ENCODE results near the gene PLEKHA4.
"Not testable (repeated sequence)": the region's sequence is repeated elsewhere in the genome, so short reads cannot be mapped to it uniquely, and the experiment has no call there.

The PLEKHA4 gene

DNA sequence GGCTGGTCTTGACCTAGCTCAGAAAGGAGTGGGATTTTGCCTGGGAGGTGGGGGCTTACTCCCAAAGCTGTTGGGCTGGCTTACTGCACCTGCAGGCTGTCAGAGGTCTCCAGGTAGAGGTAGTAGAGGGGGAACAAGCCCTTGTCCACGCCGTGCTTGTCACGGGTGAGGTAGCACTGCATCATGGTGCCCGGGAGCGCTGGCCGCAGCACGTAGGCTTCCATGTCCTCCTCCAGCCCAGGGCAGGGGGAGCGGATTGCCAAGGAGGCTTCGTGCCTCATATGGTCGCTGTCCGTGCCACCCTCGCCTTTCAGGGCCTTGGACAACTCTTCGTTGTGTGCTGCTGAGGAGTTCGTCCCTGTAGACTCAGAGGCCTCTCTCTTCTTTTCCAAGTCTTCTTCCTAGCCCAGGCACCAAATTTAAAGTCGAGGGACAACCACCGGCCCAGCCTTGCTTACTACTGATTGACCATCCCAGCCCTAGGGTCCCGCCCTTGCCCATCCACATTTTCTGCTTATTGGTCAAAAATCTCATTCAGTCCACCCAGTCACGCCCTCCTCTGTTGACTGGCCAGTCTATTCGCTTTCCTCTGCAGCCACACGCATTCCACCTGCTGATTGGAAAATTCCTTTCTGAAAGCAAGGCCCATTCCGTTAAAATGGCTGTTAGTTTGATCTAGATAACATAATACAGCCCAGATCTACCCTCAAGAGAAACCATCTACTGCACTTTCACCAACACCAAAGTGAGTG lies 19.6 kb upstream of the PLEKHA4 start:
- DNase-seq, result no peak

- no peak for DNase-seq
Measured at GRCh38 chr19:48883726-48884125, 15.3 kb upstream of the PLEKHA4 start.

GRCh38 chr19:48881741-48882657 lies 13.6 kb upstream of the PLEKHA4 start:
- no peak for DNase-seq

- DNase-seq, result not testable (repeated sequence)
Measured at GRCh38 chr19:48879696-48880095, 11.3 kb upstream of the PLEKHA4 start.

- DNase-seq, result no peak
Measured at GRCh38 chr19:48879025-48879637, 10.7 kb upstream of the PLEKHA4 start.

DNA sequence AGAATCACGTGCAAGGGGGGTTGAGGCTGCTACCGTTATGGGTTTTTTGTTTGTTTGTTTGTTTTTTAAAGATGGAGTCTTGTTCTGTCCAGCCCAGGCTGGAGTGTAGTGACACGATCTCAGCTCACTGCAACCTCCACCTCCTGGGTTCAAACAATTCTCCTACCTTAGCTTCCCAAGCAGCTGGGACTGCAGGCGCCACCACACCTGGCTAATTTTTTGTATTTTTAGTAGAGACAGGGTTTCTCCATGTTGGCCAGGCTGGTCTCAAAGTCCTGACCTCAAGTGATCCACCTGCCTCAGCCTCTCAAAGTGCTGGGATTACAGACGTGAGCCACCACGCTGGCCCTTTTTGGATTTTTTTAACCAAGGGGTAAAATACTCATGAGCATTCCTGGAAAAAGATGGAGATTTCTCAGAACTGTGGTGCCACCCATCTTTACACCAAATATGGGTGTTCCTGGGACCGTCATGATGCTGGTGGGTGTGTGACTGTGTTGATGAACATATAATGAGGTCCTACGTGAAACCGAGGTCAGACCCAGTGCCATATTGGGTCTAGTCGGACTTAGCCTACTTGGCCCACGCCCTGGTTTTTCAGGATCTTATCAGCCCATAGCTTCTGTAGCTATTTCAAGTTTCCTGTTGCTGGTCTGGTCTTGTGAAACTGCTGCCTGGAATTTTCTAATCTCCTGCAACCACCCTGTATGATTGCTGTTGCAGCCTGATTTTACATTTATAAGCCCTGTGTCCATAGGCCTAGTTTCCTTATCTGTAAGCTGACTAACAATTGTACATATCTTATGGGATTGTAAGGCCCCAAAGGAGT lies 10.0 kb upstream of the PLEKHA4 start:
- no peak for DNase-seq

DNA sequence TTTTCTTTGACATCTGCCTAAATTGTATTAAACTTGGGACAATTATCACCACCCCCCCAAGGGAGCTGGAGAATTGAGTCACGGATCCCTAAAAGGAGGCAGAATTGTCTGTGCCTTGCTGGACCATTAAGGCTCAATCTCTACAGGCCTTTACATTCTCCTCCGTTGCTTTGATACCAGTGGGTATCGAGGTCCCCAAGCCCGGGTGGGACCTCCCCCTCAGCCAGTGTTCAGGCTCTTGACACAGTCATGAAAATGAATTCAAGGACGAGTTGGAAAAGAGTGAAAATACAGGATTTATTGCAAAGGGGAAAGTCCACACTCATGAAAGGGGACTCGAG lies 9.4 kb upstream of the PLEKHA4 start:
- DNase-seq, result no peak

DNA sequence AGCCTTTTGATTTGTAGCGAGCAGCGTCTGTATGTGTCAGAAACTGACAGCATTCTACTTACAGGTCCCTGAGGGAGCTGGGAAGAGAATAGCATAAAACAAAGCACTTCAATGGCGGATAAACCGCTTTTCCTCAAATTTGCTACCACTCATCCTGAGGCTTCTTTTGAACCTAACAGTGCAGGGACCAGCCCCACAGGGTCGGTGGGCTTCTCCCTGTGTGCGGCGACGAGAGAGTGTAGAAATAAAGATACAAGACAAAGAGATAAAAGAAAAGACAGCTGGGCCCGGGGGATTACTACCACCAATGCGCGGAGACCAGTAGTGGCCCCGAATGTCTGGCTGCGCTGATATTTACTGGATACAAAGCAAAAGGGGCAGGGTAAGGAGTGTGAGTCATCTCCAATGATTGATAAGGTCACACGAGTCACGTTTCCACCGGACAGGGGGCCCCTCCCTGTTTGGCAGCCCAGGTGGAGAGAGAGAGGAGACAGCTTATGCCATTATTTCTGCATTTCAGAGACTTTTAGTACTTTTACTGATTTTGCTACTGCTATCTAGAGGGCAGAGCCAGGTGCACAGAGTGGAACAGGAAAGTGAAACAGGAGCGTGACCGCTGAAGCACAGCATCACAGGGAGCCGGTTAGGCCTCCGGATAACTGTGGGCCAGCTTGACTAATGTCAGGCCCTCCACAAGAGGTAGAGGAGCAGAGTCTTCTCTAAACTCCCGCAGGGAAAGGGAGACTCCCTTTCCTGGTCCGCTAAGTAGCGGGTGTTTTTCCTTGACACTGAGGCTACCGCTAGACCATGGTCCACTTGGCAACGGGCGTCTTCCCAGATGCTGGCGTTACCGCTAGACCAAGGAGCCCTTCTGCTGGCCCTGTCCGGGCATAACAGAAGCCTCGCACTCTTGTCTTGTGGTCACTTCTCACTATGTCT lies 7.9 kb upstream of the PLEKHA4 start:
- not testable (repeated sequence) for DNase-seq

DNA sequence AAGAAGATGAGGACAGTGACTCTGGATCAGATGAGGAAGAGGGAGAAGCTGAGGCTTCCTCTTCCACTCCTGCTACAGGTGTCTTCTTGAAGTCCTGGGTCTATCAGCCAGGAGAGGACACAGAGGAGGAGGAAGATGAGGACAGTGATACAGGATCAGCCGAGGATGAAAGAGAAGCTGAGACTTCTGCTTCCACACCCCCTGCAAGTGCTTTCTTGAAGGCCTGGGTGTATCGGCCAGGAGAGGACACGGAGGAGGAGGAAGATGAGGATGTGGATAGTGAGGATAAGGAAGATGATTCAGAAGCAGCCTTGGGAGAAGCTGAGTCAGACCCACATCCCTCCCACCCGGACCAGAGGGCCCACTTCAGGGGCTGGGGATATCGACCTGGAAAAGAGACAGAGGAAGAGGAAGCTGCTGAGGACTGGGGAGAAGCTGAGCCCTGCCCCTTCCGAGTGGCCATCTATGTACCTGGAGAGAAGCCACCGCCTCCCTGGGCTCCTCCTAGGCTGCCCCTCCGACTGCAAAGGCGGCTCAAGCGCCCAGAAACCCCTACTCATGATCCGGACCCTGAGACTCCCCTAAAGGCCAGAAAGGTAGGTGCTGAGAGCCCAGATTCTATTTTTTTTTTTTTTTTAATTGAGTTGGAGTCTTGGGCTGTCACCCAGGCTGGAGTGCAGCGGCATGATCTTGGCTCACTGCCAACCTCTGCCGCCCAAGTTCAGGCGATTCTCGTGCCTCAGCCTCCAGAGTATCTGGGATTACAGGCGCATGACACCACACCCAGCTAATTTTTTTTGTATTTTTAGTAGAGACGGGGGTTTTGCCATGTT lies 6.1 kb upstream of the PLEKHA4 start:
- DNase-seq, result no peak

DNA sequence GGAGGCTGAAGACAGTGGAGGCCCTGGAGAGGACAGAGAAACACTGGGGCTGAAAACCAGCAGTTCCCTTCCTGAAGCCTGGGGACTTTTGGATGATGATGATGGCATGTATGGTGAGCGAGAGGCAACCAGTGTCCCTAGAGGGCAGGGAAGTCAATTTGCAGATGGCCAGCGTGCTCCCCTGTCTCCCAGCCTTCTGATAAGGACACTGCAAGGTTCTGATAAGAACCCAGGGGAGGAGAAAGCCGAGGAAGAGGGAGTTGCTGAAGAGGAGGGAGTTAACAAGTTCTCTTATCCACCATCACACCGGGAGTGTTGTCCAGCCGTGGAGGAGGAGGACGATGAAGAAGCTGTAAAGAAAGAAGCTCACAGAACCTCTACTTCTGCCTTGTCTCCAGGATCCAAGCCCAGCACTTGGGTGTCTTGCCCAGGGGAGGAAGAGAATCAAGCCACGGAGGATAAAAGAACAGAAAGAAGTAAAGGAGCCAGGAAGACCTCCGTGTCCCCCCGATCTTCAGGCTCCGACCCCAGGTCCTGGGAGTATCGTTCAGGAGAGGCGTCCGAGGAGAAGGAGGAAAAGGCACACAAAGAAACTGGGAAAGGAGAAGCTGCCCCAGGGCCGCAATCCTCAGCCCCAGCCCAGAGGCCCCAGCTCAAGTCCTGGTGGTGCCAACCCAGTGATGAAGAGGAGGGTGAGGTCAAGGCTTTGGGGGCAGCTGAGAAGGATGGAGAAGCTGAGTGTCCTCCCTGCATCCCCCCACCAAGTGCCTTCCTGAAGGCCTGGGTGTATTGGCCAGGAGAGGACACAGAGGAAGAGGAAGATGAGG lies 5.3 kb upstream of the PLEKHA4 start:
- no peak for DNase-seq

DNA sequence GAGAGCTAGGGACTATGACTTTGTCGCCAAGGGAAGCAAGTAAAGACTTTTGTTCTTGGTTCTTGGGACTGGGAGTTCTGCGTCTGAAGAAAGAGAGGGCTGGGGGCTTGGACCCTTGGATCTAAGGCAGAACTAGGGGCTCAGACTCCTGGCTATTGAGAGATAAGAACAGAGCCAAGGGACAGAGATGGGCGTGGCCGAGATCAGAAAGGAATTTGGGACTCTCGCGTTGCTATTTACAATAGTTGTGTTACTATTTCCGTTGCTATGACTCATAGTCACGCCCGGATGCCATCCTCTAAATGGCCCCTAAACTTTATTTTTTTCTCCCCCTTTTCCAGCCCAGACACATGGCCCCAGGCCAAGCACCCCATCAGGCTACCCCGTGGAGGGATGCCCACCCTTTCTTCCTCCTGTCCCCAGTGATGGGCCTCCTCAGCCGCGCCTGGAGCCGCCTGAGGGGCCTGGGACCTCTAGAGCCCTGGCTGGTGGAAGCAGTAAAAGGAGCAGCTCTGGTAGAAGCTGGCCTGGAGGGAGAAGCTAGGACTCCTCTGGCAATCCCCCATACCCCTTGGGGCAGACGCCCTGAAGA lies 4.6 kb upstream of the PLEKHA4 start:
- peak; percentile 60 for DNase-seq

- DNase-seq, result peak; percentile 97
Measured at GRCh38 chr19:48872182-48872883, 3.9 kb upstream of the PLEKHA4 start, which contains the start of gene PPP1R15A. TSS of gene PPP1R15A (plus strand) at chr19:48872421. CDS start at chr19:48873234, 813 bp downstream.

- not testable (repeated sequence) for DNase-seq
Measured at GRCh38 chr19:48871471-48872181, 3.2 kb upstream of the PLEKHA4 start.

GRCh38 chr19:48870048-48870447 lies 1.6 kb upstream of the PLEKHA4 start:
- no peak for DNase-seq

DNA sequence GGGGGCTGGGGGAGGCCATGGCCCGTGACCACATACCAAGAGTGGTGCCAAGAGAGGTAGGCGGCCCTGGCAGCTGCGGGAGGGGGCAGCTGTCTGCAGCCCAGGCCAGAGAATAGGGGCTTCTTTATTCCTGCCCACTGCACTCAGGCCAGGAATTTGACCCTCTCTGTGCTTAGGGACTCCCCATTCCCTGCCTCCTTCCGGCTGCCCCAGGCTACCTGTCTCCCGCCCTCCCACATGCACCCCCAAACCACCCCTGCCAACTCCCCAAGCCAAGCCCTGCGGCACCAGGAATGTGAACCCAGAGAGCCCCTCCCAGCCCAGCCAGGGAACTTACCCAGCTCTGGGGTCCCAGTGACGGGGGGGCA lies 687 bp downstream of the PLEKHA4 start:
- DNase-seq, result no peak

- no peak for DNase-seq
Measured at GRCh38 chr19:48867123-48867745, 1.2 kb downstream of the PLEKHA4 start.

- DNase-seq, result no peak
Measured at GRCh38 chr19:48866692-48867091, 1.7 kb downstream of the PLEKHA4 start.

All from NCI-H774 (cell line).